HPDE6-E6E7 (cell line): ENCODE measurements around the gene CTXN1.

Experiments
- DNase-seq: peaks from one replicate; pipeline ENCODE4 v3.0.0; 2011; ENCODE audit warnings: missing footprints; ENCODE audit errors: extremely low spot score

Gene CTXN1

DNA sequence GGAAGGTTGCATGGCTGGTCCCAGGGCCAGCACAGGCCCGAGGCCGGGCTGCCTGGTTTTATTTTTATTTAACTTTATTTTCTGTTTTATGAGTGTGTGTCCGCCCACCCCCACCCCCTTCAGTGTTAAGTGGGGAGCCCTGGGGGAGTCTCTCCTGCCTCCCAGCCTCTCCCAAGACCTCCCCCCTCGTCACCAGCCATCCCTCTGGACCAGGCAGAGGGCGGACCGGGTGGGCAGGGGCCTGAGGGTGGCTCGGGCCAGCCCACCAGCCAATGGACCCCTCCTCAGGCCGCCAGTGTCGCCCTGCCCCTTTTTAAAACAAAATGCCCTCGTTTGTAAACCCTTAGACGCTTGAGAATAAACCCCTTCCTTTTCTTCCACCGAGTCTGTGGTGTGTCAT lies 11.8 kb downstream of the CTXN1 start:
- DNase-seq, result no peak

DNA sequence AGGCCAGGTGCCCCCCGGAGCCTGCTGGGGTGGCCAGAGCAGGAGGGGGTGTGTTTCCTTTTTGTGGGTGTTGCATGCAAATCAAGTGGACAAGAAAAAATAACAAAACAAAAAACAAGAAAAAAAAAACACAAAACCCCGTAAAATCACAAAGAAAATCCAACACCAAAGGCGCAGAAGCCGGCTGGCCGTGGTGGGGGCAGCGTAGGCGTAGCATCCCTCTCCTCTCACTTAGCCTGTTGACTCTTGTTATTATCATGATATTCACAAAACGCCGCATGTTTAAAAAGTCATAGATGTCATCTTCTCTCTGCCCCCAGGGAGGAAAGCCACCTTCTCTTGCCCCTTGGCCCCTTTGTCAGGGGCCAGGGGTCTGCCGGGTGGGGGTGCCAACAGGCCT lies 12.3 kb downstream of the CTXN1 start:
- no peak for DNase-seq

DNA sequence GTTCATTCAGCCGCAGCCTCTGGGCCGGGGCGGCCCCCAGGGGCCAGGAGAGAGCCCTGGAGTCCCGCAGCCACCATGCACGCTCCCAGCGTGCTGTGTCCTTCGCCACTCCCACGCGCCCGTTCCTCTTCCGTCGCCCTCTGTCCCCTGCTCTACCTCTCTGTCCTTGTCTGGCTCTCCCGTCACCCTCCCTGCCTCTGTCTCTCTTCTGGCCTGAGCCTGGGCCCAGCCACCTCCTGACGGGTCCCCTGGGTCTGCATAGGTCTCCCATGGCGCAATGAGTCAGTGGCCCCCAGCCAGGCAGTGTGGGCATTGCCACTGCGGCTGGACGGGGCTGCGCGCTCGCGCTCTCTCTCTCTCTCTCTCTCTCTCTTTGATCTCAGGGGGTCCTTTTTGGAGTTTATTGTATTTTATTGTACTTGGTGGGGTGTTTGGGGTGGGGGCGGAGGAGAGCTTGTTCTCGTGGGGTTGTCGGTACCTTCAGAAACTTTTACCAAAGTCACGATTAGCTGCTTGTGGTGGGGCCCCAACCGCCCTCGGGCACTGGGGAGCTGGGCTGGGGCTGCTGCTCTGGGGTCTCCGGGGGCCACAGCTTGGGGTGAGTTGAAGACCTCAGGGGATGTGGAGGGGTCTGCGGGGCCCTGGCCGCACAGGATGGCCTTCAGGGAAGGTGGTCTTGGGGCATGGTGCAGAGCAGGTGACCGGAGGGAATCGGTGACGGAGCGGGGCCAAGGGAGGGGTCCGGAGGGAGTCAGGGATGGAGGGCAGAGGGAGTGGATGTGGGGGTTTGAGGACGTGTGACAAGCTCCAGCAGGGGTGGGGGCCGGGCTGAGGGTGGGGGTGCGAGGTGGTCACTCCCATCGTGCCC lies 13.0 kb downstream of the CTXN1 start:
- DNase-seq, result no peak

DNA sequence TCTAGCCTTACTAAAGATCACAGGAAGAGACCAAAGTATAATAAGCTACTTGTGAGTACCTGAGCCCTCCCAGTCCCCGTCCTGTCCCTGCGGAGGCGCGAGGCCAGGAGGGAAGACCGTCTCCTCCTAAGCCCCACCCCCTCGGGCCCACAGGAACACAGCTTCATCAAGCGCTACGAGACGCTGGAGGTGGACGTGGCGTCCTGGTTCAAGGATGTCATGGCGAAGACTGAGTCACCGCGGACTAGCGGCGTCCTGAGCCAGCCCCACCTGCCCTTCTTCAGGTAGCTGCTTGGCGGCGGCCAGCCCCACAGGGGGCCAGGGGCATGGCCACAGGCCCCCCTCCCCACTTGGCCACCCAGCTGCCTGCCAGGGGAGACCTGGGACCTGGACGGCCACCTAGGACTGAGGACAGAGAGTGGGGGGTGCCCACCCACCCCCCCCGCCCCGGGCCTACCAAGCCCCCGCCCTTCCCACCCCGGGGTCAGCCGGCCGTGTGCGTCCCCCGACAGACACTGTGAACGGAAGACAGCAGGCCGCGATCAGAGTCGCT lies 13.7 kb downstream of the CTXN1 start:
- DNase-seq, result no peak

DNA sequence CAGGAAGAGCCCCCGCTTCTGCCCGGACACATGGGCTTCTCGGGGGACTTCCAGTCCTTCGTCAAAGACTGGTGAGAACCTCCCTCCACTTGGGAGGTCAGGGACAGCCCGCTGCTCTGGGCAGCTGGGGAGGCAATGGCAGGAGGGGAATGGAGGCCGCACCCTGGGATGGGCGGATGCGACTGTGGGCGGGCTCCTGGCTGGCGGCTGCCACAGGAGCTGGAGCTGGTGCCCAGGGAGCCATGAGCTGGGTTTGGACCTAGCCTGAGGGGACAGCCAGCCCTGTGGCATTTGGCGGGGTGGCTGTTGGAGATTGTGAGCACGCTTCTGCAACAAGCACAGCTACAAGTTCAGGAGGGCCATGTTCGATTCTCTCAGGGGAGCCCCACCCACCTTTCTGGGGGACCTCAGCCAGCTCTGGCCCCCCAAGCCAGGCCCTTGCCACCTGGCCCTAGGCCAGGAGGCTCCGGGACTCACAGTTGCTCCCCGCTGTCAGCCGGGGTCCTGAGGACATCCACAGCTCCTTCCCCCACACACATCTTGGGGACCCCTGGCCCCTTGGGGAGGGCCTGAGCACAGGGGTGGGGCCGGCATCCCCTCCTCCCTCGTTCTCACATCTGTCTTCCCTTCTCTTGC lies 14.3 kb downstream of the CTXN1 start:
- no peak for DNase-seq

DNA sequence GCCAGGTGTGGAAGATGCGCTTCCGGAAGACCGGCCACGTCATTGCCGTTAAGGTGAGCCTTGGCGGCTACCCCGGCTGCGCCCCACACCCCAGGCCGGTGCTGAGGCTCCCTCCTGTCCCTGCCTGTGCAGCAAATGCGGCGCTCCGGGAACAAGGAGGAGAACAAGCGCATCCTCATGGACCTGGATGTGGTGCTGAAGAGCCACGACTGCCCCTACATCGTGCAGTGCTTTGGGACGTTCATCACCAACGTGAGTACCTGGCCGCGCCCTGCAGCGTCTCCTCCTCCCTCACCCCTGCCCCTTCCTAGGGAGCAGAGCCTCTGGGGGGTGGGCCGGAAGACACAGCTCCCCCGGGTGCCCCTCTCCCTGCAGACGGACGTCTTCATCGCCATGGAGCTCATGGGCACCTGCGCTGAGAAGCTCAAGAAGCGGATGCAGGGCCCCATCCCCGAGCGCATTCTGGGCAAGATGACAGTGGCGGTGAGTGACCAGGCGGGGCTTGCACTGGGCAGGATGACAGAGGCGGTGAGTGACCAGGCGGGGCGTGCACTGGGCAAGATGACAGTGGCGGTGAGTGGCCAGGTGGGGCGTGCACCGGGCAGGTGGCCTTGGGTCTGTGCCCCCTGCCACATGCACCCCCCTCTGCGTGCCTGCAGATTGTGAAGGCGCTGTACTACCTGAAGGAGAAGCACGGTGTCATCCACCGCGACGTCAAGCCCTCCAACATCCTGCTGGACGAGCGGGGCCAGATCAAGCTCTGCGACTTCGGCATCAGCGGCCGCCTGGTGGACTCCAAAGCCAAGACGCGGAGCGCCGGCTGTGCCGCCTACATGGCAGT lies 15.4 kb downstream of the CTXN1 start:
- DNase-seq, result no peak

DNA sequence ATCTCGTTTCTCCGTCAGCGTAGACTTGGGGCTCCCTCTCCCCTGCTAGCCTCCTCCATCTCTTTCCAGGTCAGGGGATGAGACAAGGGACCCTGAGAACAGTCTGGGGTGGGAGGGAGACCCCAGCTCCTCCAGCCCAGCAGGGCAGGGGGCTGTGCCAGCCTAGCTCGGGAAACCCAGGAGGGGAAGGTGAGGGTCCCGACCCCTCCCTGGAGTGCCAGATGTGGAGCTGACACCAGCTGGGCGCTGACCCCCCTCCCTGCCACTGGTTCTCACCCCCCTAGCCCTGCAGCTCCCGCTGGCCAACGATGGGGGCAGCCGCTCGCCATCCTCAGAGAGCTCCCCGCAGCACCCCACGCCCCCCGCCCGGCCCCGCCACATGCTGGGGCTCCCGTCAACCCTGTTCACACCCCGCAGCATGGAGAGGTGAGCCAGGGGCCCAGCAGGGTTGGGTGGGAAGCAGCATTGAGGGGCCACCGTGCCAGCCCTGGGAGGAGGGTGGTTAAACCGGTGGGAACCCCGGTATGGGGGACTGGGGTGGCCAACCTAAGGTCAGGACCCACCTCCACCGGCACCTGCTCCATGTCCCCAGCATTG lies 16.4 kb downstream of the CTXN1 start:
- DNase-seq, result no peak

DNA sequence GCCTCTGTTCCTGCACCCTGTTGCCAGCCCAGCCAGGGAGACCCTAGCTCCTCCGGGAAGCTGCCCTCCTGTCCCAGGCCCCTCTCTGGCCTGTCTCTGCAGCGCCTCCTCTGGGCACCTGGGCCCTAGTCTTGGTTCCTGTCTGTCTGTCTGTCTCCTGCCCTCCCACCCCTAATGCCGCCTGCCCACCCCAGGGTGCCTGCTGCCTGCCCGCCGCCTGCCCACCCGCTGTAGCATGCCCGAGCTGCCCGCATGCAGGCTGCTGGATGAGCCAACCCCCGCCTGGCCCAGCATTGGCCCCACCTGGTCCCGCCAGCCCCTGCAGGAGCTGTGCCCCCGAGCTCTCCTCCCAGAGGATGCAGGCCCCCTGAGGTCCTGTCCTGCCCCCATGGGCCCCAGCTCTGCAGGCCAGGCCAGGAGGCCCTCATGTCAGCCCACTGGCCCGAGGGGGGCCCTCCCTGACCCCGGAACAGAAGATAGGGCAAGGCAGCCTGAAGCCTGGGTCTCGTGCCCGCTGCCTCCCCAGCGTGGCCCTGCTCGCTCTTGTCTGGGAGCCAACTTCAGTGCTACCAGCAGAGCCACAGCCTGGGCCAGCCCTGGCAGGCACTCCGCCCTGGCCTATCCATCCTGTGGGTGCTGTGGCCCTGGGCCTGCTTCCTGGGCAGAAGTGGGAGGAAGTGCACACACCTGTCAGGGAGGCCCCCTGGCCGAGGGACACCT lies 17.0 kb downstream of the CTXN1 start:
- DNase-seq, result no peak

DNA sequence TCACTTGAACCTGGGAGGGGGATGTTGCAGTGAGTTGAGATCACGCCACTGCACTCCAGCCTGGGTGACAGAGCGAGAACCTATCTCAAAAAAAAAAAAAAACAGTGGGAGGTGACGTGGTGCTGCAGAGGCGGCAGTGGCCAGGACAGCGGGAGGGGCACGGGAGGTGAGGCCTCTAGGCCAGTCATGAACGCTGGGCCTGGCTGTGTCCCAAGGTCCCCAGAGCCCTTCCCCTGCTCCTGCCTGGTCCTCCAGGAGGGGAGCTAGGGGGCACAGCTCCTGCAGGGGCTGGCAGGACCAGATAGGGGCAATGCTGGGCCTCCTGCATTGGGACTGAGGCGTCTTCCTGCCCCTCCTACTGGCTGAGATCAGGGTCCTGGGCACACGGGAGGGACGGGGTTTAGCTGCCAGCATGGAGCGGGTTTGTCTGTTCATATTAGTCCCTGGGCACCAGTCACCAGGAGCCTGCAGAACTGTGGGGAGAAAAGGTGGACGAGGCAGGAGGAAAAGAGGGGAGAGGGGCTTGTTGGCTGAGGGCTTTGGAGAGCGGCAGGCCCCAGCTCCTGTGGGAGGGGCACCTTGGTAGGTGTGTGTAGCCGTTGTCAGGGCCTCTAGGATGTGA lies 17.7 kb downstream of the CTXN1 start:
- no peak for DNase-seq

DNA sequence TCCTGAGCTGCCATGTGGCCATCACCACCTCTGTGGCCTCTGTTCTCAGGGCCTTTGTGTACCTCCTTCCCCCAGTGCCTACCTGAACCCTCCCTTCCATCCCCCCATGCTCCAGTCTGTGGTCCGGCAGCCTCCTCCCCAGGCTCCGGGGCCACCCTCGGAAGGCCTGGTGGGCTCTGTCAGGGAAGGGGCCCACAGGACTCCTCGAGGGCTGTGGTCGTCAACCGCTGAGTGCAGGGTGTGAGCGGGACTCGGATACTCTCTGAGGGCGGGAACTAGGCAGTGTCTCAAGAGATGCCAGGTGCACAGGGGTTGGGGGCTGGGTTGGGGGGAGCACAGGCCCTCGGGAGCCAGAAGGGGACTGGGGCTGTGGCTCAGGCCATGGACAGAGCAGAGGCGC lies 18.4 kb downstream of the CTXN1 start:
- DNase-seq, result no peak

DNA sequence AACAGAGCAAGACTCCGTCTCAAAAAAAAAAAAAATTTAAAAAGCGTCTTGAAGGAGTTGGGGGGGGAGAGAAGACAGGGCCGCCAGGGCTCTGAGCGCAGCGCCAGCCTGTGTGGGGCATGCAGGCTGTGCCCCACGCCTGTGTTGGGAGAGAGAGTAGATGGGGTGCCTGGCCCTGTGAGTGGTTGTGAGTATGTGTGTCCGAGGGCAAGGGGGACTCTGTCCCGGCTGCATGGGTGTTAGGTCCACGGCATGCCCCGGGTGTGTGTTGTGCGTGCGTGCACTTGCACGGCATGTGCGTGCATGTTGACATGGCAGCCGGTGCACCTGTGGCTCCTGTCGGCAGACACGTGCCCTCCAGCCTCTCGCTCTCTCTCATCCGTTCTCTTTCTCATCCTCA lies 18.8 kb downstream of the CTXN1 start:
- no peak for DNase-seq

DNA sequence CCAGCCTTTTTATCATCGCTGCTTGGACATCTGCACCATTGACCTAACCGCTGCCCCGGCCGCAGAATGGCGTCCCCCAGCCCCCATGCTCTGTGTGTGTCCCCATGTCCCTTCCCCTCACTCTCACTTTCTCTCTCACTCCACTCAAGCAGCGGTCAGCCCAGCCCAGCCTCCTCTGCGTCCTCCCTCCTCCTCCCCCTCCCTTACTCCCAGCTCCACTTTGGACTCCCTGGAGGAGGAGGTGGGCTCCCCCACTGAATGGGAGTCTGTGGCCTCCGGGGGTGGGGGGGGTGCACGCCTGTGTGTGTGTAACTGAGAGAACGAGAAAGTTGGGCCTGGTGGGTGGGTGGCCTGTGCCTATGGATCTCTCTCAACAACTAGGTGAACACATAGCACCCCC lies 20.1 kb downstream of the CTXN1 start:
- no peak for DNase-seq

DNA sequence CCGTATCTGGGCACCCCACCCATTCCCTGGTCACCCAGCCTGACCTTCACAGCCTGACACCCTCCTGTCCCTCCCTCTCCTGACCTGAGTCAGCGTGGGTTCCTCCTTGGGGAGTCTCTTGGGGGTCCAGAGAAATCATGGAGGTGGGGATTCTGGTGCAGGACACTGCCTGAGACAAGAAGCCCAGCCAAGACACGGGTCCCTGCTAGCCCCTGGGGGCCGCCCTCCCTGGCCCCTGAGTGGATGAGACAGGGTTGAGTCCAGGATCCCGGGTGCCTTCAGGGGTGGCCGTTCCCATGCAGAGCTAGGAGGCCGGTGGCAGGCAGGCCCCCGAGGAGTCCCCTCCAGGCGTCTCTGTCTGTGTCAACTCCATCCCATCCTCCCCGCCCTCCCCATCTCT lies 20.7 kb downstream of the CTXN1 start:
- no peak for DNase-seq

DNA sequence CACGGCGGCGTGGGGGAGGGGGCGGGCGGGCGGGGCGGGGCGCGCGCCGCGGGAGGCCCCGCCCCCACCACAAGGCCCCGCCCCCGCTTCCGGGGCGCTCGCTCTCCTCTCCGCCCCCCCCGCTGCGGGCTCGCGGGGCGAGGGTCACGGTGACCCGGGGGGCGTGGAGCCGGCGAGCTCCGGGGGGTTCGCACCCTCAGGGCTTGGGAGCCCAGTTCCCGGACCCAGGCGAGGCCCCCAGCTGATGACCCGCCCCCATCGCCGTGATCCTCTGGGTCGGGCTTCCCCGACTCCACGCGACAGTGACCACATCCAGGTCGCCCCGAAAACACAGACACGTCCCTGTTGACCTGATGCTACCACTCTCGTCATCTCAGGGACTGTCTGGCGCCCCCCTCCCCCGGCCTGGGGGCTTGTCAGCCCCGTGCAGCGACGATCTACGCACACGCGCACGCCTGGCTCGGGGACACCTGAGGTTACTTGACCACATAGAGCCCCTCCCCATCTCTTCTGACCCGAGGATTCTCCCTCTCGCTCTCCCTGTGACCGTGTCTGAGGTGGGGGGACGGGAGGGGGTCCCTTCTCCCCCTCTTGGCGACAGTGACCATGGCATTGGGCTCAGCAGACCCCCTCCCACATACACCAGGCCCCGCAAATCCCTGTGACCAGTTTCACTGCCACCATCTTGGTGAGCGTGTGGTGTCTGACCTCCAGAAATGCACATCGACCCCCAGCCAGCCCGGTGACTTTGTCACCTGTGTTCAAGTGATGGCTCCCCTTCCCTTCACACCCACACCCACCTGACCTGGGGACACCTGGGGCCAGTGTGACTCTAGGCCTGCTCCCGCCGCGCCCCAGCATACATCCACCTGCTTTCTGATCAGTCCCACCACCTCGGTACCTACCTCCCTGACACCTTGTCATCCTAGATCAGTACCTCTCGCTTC lies 21.6 kb downstream of the CTXN1 start:
- no peak for DNase-seq

DNA sequence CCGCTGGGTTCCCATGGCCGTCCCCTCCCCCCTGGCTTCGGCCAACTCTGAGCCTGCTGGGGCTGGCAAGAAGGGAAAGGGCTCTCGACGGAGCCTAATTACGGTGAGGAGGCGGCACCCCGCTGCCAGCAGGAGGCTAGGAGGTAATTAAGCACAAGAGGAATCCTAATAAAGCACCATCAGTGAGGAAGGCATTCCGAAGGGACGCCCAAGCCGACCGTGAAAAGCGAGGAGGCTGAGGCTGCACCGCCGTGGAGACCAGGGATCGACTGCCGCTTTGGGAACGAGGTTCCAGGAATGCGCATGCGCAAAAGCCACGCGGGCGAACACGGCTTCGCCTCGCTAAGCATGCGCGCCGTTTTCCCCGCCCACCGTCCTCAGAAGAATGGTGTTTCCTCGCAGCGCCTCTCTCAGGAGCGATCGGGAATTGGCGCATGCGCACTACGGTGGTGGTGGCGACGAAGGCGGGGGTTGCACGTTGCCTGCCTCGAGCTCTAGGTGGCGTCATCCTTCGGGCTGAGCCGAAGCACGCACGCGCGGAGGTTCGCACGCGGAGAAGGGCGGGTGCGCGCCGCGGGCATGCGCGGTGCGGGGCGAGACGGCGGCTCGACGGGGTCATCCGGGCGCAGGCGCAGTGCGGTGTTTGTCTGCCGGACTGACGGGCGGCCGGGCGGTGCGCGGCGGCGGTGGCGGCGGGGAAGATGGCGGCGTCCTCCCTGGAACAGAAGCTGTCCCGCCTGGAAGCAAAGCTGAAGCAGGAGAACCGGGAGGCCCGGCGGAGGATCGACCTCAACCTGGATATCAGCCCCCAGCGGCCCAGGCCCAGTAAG lies 22.5 kb downstream of the CTXN1 start, which contains the start of gene MAP2K7:
TSS of gene MAP2K7 (plus strand) at position 634 of the 830 bp plus-strand sequence. CDS start at position 702, 68 bp downstream.
- DNase-seq, result peak; percentile 97

DNA sequence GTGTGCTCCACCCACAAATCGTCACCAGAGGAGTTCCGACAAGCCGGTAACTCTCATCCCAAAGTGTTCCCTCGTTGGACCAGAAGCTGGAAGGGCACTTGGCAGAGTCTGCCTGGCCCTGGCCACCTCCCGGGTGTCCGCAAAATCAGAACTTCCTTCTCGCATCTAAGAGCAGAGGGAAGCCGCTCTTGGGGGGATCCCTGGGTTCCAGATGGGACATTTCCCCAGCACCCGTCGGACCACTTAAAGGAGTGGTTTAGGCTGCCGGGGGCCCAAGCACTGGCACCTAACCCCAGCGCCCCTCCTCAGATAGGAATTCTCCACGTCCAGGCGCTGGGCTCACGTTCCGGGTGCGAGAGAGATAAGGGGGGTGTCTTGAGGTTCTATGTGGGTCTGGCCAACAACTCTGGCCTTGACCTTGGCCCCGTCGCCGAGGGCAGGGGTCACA lies 23.1 kb downstream of the CTXN1 start:
- no peak for DNase-seq

DNA sequence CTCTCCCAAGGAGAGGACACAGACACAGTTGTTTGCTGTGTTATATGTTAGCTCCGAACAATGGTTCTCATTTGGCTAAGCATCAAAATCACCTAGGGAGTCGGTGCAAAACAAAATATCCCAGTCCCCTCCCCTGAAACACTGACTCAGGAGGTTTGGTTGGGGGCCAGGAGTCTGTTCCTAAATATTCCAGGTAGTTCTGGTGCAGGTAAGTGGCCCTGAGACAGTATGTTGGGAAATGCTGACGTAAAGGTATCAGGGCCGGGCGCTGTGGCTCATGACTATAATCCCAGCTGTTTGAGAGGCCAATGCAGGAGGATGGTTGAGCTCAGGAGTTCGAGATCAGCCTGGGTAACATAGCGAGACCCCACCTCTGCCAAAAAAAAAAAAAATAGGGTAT lies 24.6 kb downstream of the CTXN1 start:
- no peak for DNase-seq

DNA sequence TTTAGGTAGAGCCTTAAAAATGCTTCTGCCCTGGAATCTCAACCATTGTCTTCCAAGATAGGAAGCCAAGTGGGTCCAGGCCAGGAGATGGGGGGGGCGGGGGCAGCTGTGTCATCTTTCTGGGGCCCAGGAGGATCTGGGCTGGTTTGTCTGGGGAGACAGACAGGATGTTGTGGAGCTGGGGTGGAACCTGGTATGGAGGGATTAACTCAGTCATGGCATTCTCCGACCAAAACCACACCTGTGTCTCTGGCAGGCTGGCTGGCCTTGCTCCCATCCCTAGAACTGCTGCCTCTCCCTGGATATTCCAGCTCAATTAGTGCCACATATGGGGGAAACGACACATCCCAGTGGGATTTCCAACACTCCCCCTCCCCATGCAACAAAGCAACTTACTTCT lies 25.0 kb downstream of the CTXN1 start:
- DNase-seq, result no peak
